ENCODE measurements around the gene PRKAB1.
"Not testable (repeated sequence)": the region's sequence is repeated elsewhere in the genome, so short reads cannot be mapped to it uniquely, and the experiment has no call there.

Gene PRKAB1

DNA sequence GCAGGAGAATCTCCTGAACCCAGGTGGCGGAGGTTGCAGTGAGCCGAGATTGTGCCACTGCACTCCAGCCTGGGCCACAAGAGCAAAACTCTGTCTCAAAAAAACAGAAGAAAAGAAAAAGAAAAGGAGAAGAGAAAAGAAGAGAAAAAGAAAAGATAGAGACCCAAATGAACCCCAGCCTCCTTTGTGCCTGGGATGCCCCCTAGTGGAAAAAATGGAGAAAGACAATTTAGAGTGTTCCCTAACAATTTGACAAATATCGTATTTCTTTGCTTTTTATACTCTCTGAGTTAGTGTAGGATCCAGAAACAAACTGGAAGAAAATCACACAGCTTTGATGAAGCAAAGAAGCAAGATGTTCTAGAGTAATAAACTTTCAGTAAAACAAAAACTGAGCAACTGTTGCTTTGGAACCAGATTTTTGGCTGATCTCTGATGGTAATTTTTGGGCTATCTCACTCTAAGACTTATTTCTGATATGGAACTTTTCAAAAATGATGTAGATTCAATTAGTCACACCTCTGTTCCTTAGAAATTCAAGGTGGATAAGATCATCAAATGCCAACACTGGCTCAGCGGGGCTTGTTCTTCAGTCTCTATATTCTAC lies 18.6 kb upstream of the PRKAB1 start:
- Histone ChIP-seq H3K27ac (ENCODE audit: poor library complexity, severe bottlenecking) (no peak overlapping the region), H3K4me3 (ENCODE audit: severe bottlenecking) (no peak overlapping the region), H3K36me3 (ENCODE audit: low read depth) (no peaks in the 10 kb centered on the region), H3K9me3 (ENCODE audit: severe bottlenecking) (peaks cover 3% of the 10 kb centered on the region), H3K27me3 (ENCODE audit: insufficient read depth, poor library complexity, severe bottlenecking) (no peaks in the 10 kb centered on the region), H3K4me1 (ENCODE audit: insufficient read depth, poor library complexity, severe bottlenecking) (no peaks in the 10 kb centered on the region)
- DNase-seq (ENCODE audit: low spot score), result no peak
- TF ChIP-seq, protein P1, sequence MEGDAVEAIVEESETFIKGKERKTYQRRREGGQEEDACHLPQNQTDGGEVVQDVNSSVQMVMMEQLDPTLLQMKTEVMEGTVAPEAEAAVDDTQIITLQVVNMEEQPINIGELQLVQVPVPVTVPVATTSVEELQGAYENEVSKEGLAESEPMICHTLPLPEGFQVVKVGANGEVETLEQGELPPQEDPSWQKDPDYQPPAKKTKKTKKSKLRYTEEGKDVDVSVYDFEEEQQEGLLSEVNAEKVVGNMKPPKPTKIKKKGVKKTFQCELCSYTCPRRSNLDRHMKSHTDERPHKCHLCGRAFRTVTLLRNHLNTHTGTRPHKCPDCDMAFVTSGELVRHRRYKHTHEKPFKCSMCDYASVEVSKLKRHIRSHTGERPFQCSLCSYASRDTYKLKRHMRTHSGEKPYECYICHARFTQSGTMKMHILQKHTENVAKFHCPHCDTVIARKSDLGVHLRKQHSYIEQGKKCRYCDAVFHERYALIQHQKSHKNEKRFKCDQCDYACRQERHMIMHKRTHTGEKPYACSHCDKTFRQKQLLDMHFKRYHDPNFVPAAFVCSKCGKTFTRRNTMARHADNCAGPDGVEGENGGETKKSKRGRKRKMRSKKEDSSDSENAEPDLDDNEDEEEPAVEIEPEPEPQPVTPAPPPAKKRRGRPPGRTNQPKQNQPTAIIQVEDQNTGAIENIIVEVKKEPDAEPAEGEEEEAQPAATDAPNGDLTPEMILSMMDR (IDR thresholded peaks at IDR 0.05; ENCODE audit: poor library complexity, severe bottlenecking), result peak; percentile 74
- ATAC-seq (ENCODE audit: low read depth), result no peak

- H3K9me3 ChIP-seq (ENCODE audit: severe bottlenecking), result peaks cover 3% of the 10 kb centered on the region
- TF ChIP-seq, protein P1 (IDR thresholded peaks at IDR 0.05; ENCODE audit: poor library complexity, severe bottlenecking), result no peak
Measured at GRCh38 chr12:119652665-119653064, 15.3 kb upstream of the PRKAB1 start.

GRCh38 chr12:119657001-119657400 lies 10.9 kb upstream of the PRKAB1 start:
- not testable (repeated sequence) for H3K4me3 ChIP-seq (ENCODE audit: severe bottlenecking); ATAC-seq (ENCODE audit: low read depth); H3K9me3 ChIP-seq (ENCODE audit: severe bottlenecking); DNase-seq (ENCODE audit: low spot score); H3K27ac ChIP-seq (ENCODE audit: poor library complexity, severe bottlenecking); H3K36me3 ChIP-seq (ENCODE audit: low read depth); H3K27me3 ChIP-seq (ENCODE audit: insufficient read depth, poor library complexity, severe bottlenecking); H3K4me1 ChIP-seq (ENCODE audit: insufficient read depth, poor library complexity, severe bottlenecking)

More at GRCh38 chr12:119652665-119653064, 15.3 kb upstream of the PRKAB1 start:
- no peaks in the 10 kb centered on the region for H3K4me1 ChIP-seq (ENCODE audit: insufficient read depth, poor library complexity, severe bottlenecking)
- H3K36me3 ChIP-seq (ENCODE audit: low read depth), result no peaks in the 10 kb centered on the region
- no peaks in the 10 kb centered on the region for H3K27me3 ChIP-seq (ENCODE audit: insufficient read depth, poor library complexity, severe bottlenecking)
- DNase-seq (ENCODE audit: low spot score) (no peak), ATAC-seq (ENCODE audit: low read depth) (no peak)
- no peak overlapping the region for H3K27ac ChIP-seq (ENCODE audit: poor library complexity, severe bottlenecking)
- H3K4me3 ChIP-seq (ENCODE audit: severe bottlenecking), result no peak overlapping the region

GRCh38 chr12:119658166-119658565 lies 9.8 kb upstream of the PRKAB1 start:
- not testable (repeated sequence) for H3K9me3 ChIP-seq (ENCODE audit: severe bottlenecking); H3K27ac ChIP-seq (ENCODE audit: poor library complexity, severe bottlenecking); H3K36me3 ChIP-seq (ENCODE audit: low read depth); H3K27me3 ChIP-seq (ENCODE audit: insufficient read depth, poor library complexity, severe bottlenecking); DNase-seq (ENCODE audit: low spot score); H3K4me3 ChIP-seq (ENCODE audit: severe bottlenecking); ATAC-seq (ENCODE audit: low read depth); H3K4me1 ChIP-seq (ENCODE audit: insufficient read depth, poor library complexity, severe bottlenecking)

DNA sequence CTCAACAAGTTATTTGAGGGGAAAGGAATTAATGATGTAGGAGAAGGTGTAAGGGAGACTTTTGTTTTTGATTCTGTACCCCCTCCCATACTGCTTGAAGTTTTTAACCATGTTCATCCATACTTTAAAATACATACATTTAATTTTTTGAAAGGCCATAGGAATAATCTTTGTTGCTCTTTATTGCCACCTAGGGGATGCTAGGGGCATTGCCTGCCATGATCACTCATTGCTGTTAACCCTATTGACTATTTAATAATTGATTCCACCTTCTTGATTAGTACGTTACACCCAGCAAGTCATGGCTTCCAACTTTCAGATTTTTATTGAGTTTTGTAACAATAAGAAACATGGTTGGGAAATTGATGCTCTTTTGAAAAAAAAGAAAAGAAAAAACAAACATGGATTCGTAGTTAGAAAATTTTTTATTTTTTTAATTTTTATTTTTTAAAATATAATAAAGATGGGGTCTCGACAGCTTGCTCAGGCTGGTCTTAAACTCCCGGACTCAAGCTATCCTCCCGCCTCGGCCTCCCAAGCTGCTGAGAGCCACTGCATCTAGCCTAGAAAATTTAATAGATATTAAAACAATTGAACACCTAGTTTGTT lies 8.5 kb upstream of the PRKAB1 start:
- no peaks in the 10 kb centered on the region for H3K4me1 ChIP-seq (ENCODE audit: insufficient read depth, poor library complexity, severe bottlenecking)
- DNase-seq (ENCODE audit: low spot score) (no peak), ATAC-seq (ENCODE audit: low read depth) (peak; percentile 42; the same call in 1 of the 3 replicates)
- H3K9me3 ChIP-seq (ENCODE audit: severe bottlenecking), result no peaks in the 10 kb centered on the region
- TF ChIP-seq, protein P1 (IDR thresholded peaks at IDR 0.05; ENCODE audit: poor library complexity, severe bottlenecking), result peak; percentile 90
- no peaks in the 10 kb centered on the region for H3K36me3 ChIP-seq (ENCODE audit: low read depth)
- no peak overlapping the region for H3K4me3 ChIP-seq (ENCODE audit: severe bottlenecking)
- no peaks in the 10 kb centered on the region for H3K27me3 ChIP-seq (ENCODE audit: insufficient read depth, poor library complexity, severe bottlenecking)
- H3K27ac ChIP-seq (ENCODE audit: poor library complexity, severe bottlenecking), result no peak overlapping the region

- TF ChIP-seq, protein P1 (IDR thresholded peaks at IDR 0.05; ENCODE audit: poor library complexity, severe bottlenecking), result no peak
- H3K27ac ChIP-seq (ENCODE audit: poor library complexity, severe bottlenecking), result no peak overlapping the region
- no peaks in the 10 kb centered on the region for H3K27me3 ChIP-seq (ENCODE audit: insufficient read depth, poor library complexity, severe bottlenecking)
- ATAC-seq (ENCODE audit: low read depth) (no peak), DNase-seq (ENCODE audit: low spot score) (no peak)
- no peaks in the 10 kb centered on the region for H3K9me3 ChIP-seq (ENCODE audit: severe bottlenecking)
- H3K4me3 ChIP-seq (ENCODE audit: severe bottlenecking), result no peak overlapping the region
- no peaks in the 10 kb centered on the region for H3K4me1 ChIP-seq (ENCODE audit: insufficient read depth, poor library complexity, severe bottlenecking)
- H3K36me3 ChIP-seq (ENCODE audit: low read depth), result no peaks in the 10 kb centered on the region
Measured at GRCh38 chr12:119660076-119660475, 7.9 kb upstream of the PRKAB1 start.

Measured in RWPE2 (cell line).